AG09309 (cell line): ENCODE results near the gene SPAAR.

Experiments
- DNase-seq: peaks from one replicate; pipeline ENCODE4 v3.0.0-alpha.2; 2010; ENCODE audit warnings: low read depth
- H3K4me3 ChIP-seq: 2 replicates; pipeline ENCODE4 v1.5.1; 2011; ENCODE audit warnings: mild to moderate bottlenecking, low read depth, low read length, moderate library complexity; ENCODE audit not compliant: control insufficient read depth
- CTCF ChIP-seq: IDR thresholded peaks from 2 replicates; pipeline ENCODE4 v1.5.1; 2011; ENCODE audit warnings: mild to moderate bottlenecking, low read depth, low read length, inconsistent platforms; ENCODE audit not compliant: insufficient read depth, control insufficient read depth; ENCODE audit errors: missing control alignments

Gene SPAAR

GRCh38 chr9:35906923-35907699, 2.2 kb upstream of the SPAAR start:
- peak overlapping the region; percentile 9 for H3K4me3 ChIP-seq
- DNase-seq: no peak
- no peak for TF ChIP-seq CTCF

- no peak for TF ChIP-seq CTCF
- H3K4me3 ChIP-seq: peak overlapping the region; percentile 9
- peak; percentile 63 for DNase-seq
Observed at GRCh38 chr9:35907711-35908503, 1.4 kb upstream of the SPAAR start.

- DNase-seq: no peak
- no peak overlapping the region for H3K4me3 ChIP-seq
- TF ChIP-seq CTCF: no peak
Observed at GRCh38 chr9:35908504-35909125, 675 bp upstream of the SPAAR start.

- TF ChIP-seq CTCF: no peak
- no peak for DNase-seq
- H3K4me3 ChIP-seq: no peak overlapping the region
Observed at GRCh38 chr9:35909687-35910612, 660 bp downstream of the SPAAR start.

GRCh38 chr9:35910613-35911359, 1.5 kb downstream of the SPAAR start:
- no peak overlapping the region for H3K4me3 ChIP-seq
- TF ChIP-seq CTCF: peak; percentile 65
- no peak for DNase-seq

- no peak for TF ChIP-seq CTCF
- no peak for DNase-seq
- H3K4me3 ChIP-seq: no peak overlapping the region
Observed at GRCh38 chr9:35911690-35912089, 2.4 kb downstream of the SPAAR start.
